ENCODE results near the gene MCC.

MCC gene

DNA sequence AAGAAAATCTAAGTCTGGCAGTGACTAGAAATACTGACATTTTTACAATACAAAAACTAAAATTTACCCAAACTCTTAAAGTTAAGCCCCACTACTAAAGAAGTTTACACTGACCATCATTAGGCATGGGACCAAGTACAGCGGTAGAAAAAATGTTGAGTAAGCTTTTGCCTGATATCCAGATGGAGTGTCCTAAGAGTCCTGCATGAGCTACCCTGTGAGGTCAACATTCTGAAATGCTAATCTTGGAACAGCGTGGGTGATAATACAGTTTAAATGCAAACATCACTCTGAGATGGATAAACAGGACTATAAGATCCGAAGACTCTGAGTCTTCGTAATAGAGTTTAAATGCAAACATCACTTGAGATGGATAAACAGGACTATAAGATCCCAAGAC, 322.0 kb downstream of the MCC start:
- no peak for DNase-seq

- no peak for DNase-seq
Observed at GRCh38 chr5:113164021-113164420, 324.2 kb downstream of the MCC start.

- no peak for DNase-seq
Observed at GRCh38 chr5:113163328-113163727, 324.9 kb downstream of the MCC start.

- no peak for DNase-seq
Observed at GRCh38 chr5:113162770-113163169, 325.5 kb downstream of the MCC start.

- DNase-seq: no peak
Observed at GRCh38 chr5:113162208-113162607, 326.0 kb downstream of the MCC start.

GRCh38 chr5:113161806-113162205, 326.4 kb downstream of the MCC start:
- DNase-seq: no peak

- no peak for DNase-seq
Observed at GRCh38 chr5:113157886-113158285, 330.4 kb downstream of the MCC start.

GRCh38 chr5:113156271-113156877, 331.9 kb downstream of the MCC start:
- DNase-seq: no peak

DNA sequence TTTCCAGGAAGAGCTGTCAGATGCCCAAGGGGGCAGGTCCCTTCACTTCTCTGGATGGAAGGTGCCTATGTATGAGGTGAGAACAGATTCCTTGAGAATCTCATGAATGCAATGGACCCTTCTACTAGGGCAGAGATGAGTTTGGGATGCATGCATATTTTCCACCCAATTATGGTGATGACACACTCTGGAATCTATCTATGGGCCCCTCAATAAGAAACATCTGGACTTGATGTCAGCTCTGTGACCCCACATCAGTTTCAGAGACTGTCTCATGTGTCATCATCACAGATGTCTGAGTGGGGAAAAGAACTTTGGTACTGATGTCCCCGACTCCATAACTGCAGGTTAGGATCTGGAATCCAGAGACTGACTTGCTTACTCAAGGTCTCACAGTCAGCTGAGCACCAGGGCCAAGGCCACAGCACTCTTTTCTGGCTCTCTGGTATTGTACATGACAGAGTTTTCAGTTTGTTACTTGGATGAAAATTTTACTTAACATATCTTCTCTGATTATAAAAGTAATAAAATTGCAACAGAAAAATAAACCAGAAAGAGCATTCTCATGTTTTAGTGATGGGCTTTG, 334.6 kb downstream of the MCC start:
- DNase-seq: no peak

- DNase-seq: no peak
Observed at GRCh38 chr5:113152380-113152740, 335.9 kb downstream of the MCC start.

DNA sequence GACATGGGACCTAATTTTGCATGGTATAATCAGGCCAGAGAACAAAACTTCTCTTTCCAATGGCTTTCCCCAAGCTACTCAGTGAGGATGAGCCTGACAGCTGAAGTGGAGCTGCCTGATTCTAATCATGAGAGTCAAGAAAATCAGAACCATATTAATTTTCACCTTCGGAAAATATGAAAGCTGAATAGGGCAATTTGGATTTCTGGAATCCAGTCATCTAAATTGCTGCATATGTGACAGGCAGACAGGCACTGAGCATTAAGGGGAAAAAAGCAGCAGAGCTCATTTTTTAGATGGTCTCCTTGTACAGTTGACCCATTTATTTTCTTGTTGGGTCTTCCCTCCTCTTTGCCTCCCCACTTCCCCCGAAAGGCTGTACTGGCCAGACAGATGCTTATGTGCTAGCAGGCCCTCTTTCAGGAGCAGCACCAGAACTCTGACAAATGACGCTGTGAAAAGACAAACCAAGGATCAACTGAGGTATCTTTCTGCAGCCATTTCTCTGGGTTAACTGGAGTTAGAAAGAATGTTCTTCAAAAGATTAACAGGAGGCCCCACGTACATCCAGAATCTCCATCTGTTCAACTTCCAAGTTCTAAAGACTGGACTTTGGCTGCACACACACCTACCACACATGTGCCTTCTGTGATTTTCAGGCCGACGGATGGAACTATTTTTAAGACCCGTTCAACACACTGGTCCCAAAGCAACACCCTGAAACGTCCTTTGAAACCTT, 336.4 kb downstream of the MCC start:
- no peak for DNase-seq

- DNase-seq: no peak
Observed at GRCh38 chr5:113150821-113151220, 337.4 kb downstream of the MCC start.

DNA sequence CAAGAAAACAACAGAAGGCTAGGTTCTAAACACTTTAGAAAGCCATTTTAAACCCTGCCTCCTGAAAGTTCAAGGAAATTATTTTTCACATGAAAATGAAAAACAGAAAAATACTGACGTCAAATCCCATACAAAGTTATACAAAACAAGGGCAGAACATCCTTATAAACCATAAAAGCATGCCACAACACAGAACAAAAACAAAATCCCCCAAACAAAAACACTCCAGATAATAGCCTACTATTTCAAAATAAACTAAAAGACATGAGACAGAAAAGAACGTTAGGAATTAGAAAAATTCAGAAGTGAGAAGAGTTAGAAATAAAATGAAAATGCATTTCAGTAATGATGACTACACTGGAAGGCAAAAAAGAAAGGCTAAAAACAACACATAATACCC, 338.0 kb downstream of the MCC start:
- no peak for DNase-seq

GRCh38 chr5:113147537-113147936, 340.7 kb downstream of the MCC start:
- DNase-seq: no peak

- DNase-seq: no peak
Observed at GRCh38 chr5:113147101-113147508, 341.1 kb downstream of the MCC start.

DNA sequence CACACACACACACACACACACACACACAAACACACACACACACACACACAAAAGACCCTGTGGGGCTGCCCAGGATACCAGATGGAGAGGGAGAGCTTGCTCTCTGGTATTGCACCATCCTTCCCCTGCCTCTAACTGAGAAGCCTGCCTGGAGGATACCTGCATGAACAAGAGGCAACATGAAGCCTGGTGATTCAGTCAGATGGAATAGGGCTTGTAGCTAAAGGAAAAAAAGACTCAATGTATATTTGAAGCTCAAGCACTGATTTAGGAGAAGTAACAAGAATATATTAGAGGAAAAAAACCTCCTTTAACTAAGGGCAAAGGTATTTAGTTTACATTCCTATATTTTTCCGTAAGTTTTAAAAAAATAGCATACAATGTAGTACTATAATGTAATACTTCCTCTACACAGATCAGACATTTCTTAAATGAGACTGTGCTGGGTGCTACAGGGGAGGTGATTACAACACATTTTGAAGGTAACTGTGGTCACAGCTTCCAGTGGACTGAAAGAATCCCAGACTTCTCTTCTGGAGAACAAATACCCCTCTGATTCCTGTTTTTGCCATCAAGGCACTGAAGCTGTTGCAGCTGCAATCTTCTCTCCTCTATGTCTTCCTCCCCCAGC, 342.4 kb downstream of the MCC start:
- no peak for DNase-seq

GRCh38 chr5:113142186-113142585, 346.1 kb downstream of the MCC start:
- no peak for DNase-seq

- DNase-seq: no peak
Observed at GRCh38 chr5:113140837-113141671, 347.2 kb downstream of the MCC start.

GRCh38 chr5:113133211-113133975, 354.9 kb downstream of the MCC start:
- no peak for DNase-seq

- DNase-seq: no peak
Observed at GRCh38 chr5:113132564-113132963, 355.7 kb downstream of the MCC start.

DNA sequence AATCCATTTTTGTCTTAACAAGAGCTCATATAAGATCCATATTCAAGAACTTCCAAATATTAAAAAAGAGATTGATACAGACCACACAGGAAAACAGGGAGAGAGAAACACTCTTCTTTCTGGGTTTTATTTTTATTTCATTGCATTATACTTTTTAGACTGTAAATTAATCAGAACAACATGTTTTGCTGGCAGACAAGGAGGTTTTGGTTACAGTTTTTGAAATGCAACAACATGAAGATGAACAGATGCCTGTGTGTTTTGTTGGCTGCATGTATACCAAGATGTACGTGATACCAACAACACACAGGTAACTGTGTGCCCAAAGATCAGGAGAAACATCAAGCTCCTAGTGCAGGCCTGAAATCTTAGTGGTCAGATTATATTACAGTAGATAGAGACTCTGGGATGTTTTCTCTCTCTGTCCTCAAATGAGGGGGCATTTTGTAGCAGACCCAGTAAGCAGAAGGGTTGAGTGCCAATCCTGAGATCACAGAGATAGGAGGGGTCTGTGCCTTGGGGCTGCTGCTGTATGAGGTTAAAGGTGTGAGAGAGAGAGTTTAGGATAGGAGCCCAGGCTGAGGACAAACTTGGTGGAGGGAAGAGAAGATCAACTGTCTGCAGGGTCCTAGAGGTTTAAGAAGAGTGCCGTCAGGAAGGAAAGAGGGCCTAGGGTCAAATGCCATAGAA, 359.5 kb downstream of the MCC start:
- no peak for DNase-seq

DNA sequence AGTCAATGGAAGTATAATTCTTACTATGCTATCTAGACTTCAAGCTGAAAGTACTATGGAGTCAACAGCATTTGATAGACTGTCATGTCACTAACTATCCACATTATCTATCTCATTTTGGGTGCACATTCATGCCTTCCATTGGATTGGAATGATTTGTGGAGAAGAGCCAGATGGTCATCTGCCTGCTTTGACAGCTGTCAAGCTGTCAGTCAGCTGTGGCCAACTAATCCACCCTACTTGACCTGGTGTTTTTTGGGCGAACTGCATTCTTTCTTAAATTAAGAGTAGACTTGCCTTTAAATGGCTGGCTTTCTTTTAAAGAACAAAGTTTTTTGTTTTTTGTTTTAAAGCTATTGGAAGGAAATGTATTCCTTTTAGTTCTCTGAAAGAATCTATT, 360.2 kb downstream of the MCC start:
- DNase-seq: no peak
